Fibroblast of lung (primary cell): Measurements from ENCODE around the gene POLD3.

Experiments
- EZH2 ChIP-seq: IDR thresholded peaks from 2 replicates; pipeline ENCODE4 v1.5.1; 2012; ENCODE audit warnings: low read length, control low read depth, mild to moderate bottlenecking; ENCODE audit errors: missing control alignments
- TF ChIP-seq, protein P1 (sequence below), 2 donors: IDR thresholded peaks in 1 of 2; conservative IDR thresholded peaks in 1 of 2; 1 replicate in 1 of 2; 2 replicates in 1 of 2; pipeline ENCODE4 v1.5.1; 2011 to 2012; ENCODE audit warnings: low read length in 2 of 2, control low read depth in 1 of 2, inconsistent platforms in 1 of 2, low read depth in 1 of 2, mild to moderate bottlenecking in 1 of 2

DNA sequence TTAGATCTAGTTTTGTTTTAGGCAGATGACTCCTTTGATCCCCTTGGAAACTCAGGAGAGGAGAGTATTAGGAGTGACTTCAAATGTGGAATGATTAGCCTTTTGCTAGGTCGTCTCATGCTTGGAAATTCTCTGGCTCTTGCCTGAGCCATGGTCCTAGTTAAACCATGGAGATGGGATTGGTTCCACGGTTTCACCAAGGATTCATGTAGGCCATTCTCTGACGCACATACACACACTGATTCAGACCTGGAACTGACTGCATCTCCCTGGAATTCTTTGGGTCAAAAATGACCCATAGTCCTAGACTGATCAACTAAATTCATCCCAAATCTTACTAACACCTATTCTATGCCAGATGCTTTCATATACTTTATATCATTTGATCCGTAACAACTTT lies 56.5 kb downstream of the POLD3 start:
- TF ChIP-seq, protein P1, sequence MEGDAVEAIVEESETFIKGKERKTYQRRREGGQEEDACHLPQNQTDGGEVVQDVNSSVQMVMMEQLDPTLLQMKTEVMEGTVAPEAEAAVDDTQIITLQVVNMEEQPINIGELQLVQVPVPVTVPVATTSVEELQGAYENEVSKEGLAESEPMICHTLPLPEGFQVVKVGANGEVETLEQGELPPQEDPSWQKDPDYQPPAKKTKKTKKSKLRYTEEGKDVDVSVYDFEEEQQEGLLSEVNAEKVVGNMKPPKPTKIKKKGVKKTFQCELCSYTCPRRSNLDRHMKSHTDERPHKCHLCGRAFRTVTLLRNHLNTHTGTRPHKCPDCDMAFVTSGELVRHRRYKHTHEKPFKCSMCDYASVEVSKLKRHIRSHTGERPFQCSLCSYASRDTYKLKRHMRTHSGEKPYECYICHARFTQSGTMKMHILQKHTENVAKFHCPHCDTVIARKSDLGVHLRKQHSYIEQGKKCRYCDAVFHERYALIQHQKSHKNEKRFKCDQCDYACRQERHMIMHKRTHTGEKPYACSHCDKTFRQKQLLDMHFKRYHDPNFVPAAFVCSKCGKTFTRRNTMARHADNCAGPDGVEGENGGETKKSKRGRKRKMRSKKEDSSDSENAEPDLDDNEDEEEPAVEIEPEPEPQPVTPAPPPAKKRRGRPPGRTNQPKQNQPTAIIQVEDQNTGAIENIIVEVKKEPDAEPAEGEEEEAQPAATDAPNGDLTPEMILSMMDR (conservative IDR thresholded peaks at IDR 0.05 in 1 of 2, IDR thresholded peaks at IDR 0.05 in 1 of 2; ENCODE audit: low read depth in 1 of 2, low read length in 2 of 2), result no peak
- TF ChIP-seq EZH2, result no peak
